ENCODE measurements around the gene ATP6V1D.
"Not testable (repeated sequence)": the region's sequence is repeated elsewhere in the genome, so short reads cannot be mapped to it uniquely, and the experiment has no call there.

The ATP6V1D gene

DNA sequence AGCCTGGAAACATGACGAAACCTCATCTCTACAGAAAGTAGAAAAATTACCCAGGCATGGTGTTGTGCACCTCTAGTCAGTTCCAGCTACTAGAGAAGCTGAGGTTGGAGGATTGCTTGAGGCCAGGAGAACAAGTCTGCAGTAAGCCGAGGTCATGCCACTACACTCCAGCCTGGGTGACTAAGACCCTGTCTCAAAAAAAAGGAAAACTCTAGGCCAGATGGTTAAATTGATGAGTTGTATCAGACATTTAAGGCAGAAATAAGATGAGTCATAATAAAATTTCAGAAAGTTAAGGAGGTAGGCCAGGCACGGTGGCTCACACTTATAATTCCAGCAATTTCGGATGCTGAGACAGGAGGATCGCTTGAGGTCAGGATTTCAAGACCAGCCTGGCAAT lies 11.2 kb upstream of the ATP6V1D start:
- no peaks in the 10 kb centered on the region for H3K27me3 ChIP-seq (ENCODE audit: control insufficient read depth, insufficient read depth, low read length)
- no peaks in the 10 kb centered on the region for H3K9me3 ChIP-seq (ENCODE audit: control insufficient read depth, insufficient read depth, low read depth, low read length)
- peaks cover 92% of the 10 kb centered on the region for H3K36me3 ChIP-seq (ENCODE audit: control insufficient read depth, insufficient read depth, low read length)
- H3K4me3 ChIP-seq (ENCODE audit: low read depth, low read length), result no peak overlapping the region
- no peaks in the 10 kb centered on the region for H3K4me1 ChIP-seq (ENCODE audit: control insufficient read depth, insufficient read depth, low read length)
- H3K27ac ChIP-seq (ENCODE audit: low read depth, low read length), result no peak overlapping the region
- H3K9ac ChIP-seq (ENCODE audit: low read length), result no peak overlapping the region

DNA sequence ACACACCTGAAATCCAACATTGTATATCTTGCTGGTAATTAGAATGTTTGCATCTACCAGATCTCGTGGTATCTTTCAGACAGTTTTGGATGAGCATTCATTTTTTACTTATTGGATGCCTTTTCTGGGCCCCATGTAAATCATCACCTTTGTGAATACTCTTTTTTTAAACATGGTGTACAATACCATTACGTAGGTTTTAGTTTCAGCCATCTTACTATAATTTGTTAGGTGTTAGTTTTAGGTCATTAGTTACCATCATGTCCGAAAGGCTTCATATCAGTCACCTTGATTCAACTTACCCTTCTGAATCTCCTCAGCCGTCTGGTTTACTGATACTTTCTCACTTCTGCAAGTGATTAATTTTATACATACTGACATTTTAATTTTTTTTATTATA lies 5.9 kb upstream of the ATP6V1D start:
- Histone ChIP-seq H3K27me3 (ENCODE audit: control insufficient read depth, insufficient read depth, low read length) (no peaks in the 10 kb centered on the region), H3K27ac (ENCODE audit: low read depth, low read length) (no peak overlapping the region), H3K9me3 (ENCODE audit: control insufficient read depth, insufficient read depth, low read depth, low read length) (no peaks in the 10 kb centered on the region), H3K4me1 (ENCODE audit: control insufficient read depth, insufficient read depth, low read length) (no peaks in the 10 kb centered on the region), H3K36me3 (ENCODE audit: control insufficient read depth, insufficient read depth, low read length) (peaks cover 75% of the 10 kb centered on the region), H3K4me3 (ENCODE audit: low read depth, low read length) (no peak overlapping the region), H3K9ac (ENCODE audit: low read length) (no peak overlapping the region)

DNA sequence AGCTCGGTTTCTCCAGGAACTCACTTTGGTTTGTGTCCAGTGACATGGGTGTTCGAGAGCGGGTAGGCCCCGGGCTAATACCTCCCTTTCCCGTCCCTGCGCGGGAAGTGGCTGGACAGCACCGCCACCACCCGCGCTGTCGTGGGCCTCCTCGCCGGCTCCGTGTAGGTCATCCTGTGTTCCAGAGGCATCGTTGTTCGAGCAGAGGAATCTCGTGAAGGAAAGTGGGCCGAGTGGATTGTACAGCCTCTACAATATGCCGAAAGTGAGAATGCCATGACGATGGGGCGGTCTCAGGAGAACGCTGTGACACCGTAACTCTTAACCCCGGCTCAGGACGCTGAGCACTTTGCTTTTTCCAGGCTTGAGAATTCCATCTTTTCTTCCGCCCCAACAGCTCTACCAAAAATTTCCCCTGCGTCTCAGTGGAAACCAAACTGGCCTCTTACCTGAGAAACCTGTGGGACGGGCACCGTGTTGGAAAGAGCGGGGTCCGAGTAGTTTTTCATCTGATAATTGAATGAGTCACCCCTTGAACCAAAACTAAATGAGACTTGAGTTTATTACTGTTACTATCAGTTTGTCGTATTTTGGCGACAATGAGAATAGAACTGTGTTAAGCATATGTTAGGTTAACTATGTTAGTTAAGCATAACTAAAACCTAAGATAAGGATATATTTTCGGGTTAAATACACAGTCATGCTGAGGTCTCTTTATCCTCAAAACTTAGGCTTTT lies 1.0 kb upstream of the ATP6V1D start:
- Histone ChIP-seq H3K9me3 (ENCODE audit: control insufficient read depth, insufficient read depth, low read depth, low read length) (no peaks in the 10 kb centered on the region), H3K27ac (ENCODE audit: low read depth, low read length) (peak overlapping the region; percentile 99; the same call in 1 of the 2 replicates), H3K36me3 (ENCODE audit: control insufficient read depth, insufficient read depth, low read length) (peaks cover 32% of the 10 kb centered on the region), H3K9ac (ENCODE audit: low read length) (peak overlapping the region; percentile 97), H3K4me1 (ENCODE audit: control insufficient read depth, insufficient read depth, low read length) (peaks cover 6% of the 10 kb centered on the region), H3K4me3 (ENCODE audit: low read depth, low read length) (peak overlapping the region; percentile 98), H3K27me3 (ENCODE audit: control insufficient read depth, insufficient read depth, low read length) (no peaks in the 10 kb centered on the region)

DNA sequence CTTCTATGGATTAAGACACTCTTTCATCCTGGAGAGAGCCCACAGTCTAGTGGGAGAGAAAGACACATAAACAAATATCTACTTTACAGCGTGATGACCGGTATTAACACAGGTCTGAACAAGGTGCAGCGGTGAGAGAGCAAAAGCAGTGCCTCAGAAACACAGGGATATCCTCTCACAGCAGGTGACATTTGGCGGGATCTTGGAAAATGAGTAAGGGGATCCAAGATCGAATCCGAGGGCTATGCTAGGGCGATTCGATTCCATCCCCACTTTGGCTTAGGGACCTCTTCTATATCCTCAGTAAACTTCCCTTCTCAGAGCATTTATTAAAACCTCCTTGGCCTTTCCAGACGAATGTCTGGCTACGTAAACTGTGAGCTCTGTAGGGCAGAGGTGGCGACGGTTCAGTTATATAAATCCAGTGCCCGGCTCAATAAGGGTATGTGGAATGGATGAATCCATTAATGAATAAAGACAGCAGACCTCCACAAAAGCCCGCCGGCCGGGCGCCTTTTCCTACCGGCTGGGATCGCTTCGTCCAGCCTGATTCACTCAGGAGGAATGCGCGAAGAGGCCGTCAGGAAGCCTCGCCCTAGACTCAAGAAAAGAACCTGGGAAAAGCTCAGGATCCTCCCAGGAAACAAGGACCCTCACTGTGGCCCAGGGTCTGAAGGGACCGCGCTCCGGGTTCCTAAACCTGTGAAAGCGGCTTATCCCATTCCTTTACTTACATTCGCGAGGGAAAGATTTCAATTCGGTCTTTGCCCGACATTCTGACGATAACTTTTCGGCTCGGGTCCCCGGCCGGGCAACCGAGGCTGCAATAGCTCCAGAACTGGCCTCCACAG lies 455 bp downstream of the ATP6V1D start:
- peak overlapping the region; percentile 97 for H3K9ac ChIP-seq (ENCODE audit: low read length)
- peak overlapping the region; percentile 98 for H3K4me3 ChIP-seq (ENCODE audit: low read depth, low read length)
- peaks cover 6% of the 10 kb centered on the region for H3K4me1 ChIP-seq (ENCODE audit: control insufficient read depth, insufficient read depth, low read length)
- peaks cover 17% of the 10 kb centered on the region; the same call in 1 of the 2 replicates for H3K36me3 ChIP-seq (ENCODE audit: control insufficient read depth, insufficient read depth, low read length)
- H3K27ac ChIP-seq (ENCODE audit: low read depth, low read length), result peak overlapping the region; percentile 90
- H3K9me3 ChIP-seq (ENCODE audit: control insufficient read depth, insufficient read depth, low read depth, low read length), result no peaks in the 10 kb centered on the region
- H3K27me3 ChIP-seq (ENCODE audit: control insufficient read depth, insufficient read depth, low read length), result no peaks in the 10 kb centered on the region

DNA sequence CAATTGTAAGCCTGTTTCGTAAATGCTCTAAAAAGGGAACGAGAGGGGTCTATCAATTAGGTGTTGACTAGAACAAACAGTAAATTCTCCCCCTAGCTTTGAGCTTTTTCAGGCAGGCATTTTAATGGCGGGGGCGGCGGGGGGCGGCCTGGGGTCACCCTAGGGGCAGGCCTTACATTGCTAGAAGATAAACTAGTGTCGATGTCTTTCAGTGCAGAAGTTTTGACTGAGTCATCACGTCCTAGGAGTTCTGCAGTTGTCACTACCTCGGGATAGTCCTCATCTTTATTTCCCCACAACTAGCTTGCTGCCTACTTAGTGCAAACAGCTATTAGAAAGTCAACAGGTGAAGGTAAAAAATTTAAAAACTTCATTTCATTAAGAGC lies 1.6 kb downstream of the ATP6V1D start:
- H3K36me3 ChIP-seq (ENCODE audit: control insufficient read depth, insufficient read depth, low read length), result peaks cover 13% of the 10 kb centered on the region
- no peak overlapping the region for H3K27ac ChIP-seq (ENCODE audit: low read depth, low read length)
- peak overlapping the region; percentile 25 for H3K9ac ChIP-seq (ENCODE audit: low read length)
- H3K4me1 ChIP-seq (ENCODE audit: control insufficient read depth, insufficient read depth, low read length), result peaks cover 6% of the 10 kb centered on the region
- H3K4me3 ChIP-seq (ENCODE audit: low read depth, low read length), result peak overlapping the region; percentile 98
- H3K27me3 ChIP-seq (ENCODE audit: control insufficient read depth, insufficient read depth, low read length), result no peaks in the 10 kb centered on the region
- no peaks in the 10 kb centered on the region for H3K9me3 ChIP-seq (ENCODE audit: control insufficient read depth, insufficient read depth, low read depth, low read length)

DNA sequence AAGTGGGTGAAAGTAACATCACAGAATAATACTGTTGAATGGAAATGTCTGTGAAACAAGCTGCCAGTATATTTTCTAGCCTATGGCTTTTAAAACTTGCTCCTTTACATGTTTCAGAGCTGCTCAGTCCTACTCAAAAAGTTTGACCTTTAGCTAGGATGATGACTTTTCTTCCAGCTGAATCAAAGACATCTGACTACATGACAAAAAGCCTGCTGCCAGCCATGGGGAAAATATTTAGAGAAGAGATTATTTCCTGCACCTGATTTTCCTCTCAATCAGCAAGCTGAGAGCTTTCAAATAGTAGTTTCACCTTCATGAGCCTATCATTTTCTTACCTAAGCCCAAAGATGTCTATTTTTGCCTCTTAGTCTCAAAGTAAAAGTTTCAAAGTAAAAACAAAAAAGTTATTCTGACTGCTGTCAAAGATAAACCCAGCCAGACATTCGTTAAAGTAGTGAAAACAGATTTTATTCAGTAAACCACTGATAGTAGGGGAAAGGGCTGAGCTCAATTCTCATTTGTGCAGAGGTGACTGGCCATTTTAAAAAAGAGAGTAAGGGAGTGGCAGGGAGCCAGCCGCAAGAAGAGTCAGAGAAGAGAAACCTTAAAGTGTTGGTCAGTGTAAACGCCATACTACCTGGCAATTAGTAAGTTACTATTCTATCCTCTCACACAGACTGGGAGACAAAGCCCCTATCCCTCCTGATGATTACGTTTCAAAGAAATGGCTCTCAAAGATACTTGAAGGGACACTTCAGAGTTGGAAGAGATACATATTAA lies 2.2 kb downstream of the ATP6V1D start:
- Histone ChIP-seq H3K4me1 (ENCODE audit: control insufficient read depth, insufficient read depth, low read length) (peaks cover 6% of the 10 kb centered on the region), H3K27me3 (ENCODE audit: control insufficient read depth, insufficient read depth, low read length) (no peaks in the 10 kb centered on the region), H3K4me3 (ENCODE audit: low read depth, low read length) (peak overlapping the region; percentile 98), H3K27ac (ENCODE audit: low read depth, low read length) (no peak overlapping the region), H3K9me3 (ENCODE audit: control insufficient read depth, insufficient read depth, low read depth, low read length) (no peaks in the 10 kb centered on the region), H3K36me3 (ENCODE audit: control insufficient read depth, insufficient read depth, low read length) (peaks cover 12% of the 10 kb centered on the region), H3K9ac (ENCODE audit: low read length) (peak overlapping the region; percentile 25)

DNA sequence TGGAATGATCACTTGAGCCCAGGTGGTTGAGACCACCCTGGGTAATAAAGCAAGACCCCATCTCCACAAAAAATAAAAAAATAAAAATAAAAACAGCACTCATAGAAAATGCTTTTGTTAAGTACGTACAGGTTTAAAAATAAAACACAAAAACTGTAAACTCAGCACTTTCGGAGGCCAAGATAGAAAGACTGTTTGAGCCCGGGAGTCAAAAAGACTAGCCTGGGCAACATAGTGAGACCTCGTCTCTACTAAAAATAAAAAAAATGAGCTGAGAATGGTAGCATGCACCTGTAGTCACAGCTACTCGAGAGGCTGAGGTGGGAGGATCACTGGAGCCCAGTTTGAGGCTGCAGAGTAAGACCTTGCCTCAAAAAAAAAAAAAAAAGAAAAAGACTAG lies 7.5 kb downstream of the ATP6V1D start:
- Histone ChIP-seq H3K27ac (ENCODE audit: low read depth, low read length) (no peak overlapping the region), H3K4me3 (ENCODE audit: low read depth, low read length) (no peak overlapping the region), H3K36me3 (ENCODE audit: control insufficient read depth, insufficient read depth, low read length) (peaks cover 45% of the 10 kb centered on the region), H3K4me1 (ENCODE audit: control insufficient read depth, insufficient read depth, low read length) (no peaks in the 10 kb centered on the region), H3K9me3 (ENCODE audit: control insufficient read depth, insufficient read depth, low read depth, low read length) (no peaks in the 10 kb centered on the region), H3K9ac (ENCODE audit: low read length) (no peak overlapping the region), H3K27me3 (ENCODE audit: control insufficient read depth, insufficient read depth, low read length) (no peaks in the 10 kb centered on the region)

DNA sequence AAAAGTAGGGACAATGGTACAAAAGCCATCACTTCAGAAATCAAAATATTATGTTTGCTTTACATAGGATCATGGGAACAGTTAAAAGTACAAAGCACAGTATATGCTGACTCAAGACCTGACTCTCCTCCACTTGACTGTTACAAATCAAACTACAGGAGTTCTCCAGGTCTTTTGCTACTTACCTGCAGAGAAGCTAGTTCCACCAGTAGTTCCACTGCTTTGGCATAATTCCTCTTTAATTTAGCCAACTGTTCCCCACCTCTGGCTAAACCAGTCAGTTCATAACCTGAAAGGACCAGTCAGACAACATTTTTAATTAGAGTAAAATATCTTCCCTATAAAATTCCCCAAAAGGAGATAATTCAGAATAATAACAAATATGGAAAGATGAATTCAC lies 14.0 kb downstream of the ATP6V1D start:
- H3K36me3 ChIP-seq (ENCODE audit: control insufficient read depth, insufficient read depth, low read length), result peaks cover 74% of the 10 kb centered on the region

DNA sequence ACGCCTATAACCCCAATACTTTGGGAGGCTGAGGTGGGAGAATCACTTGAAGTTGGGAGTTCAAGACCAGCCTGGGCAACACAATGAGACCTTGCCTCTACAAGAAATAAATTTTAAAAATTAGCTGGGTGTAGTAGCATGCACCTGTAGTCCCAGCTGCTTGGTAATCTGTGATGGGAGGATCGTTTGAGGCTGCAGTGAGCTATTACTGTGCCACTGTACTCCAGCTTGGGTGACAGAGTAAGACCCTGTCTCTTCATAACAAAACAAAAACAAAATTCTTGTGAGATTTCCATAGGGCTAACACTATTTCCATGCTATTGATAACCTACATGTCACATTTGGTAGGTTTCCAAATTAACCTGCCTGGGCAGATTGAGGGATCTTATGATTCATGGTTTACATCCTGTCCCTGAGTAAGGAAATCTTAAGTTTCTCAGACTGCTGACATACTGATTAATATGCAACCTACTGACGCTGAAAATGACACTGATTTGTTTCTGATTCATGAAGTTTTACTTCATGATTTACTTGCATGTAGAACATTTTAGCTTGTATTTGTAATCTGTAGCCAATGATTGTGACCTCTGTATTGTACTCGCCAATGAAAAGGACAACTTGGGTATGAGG lies 15.9 kb downstream of the ATP6V1D start:
- no peaks in the 10 kb centered on the region for H3K9me3 ChIP-seq (ENCODE audit: control insufficient read depth, insufficient read depth, low read depth, low read length)
- H3K4me3 ChIP-seq (ENCODE audit: low read depth, low read length), result no peak overlapping the region
- H3K9ac ChIP-seq (ENCODE audit: low read length), result no peak overlapping the region
- no peaks in the 10 kb centered on the region for H3K4me1 ChIP-seq (ENCODE audit: control insufficient read depth, insufficient read depth, low read length)
- no peaks in the 10 kb centered on the region for H3K27me3 ChIP-seq (ENCODE audit: control insufficient read depth, insufficient read depth, low read length)
- peaks cover 74% of the 10 kb centered on the region for H3K36me3 ChIP-seq (ENCODE audit: control insufficient read depth, insufficient read depth, low read length)
- H3K27ac ChIP-seq (ENCODE audit: low read depth, low read length), result no peak overlapping the region

More for the DNA sequence above, 14.0 kb downstream of the ATP6V1D start:
- no peak overlapping the region for H3K4me3 ChIP-seq (ENCODE audit: low read depth, low read length)
- no peaks in the 10 kb centered on the region for H3K4me1 ChIP-seq (ENCODE audit: control insufficient read depth, insufficient read depth, low read length)
- H3K27ac ChIP-seq (ENCODE audit: low read depth, low read length), result no peak overlapping the region
- no peaks in the 10 kb centered on the region for H3K9me3 ChIP-seq (ENCODE audit: control insufficient read depth, insufficient read depth, low read depth, low read length)
- H3K27me3 ChIP-seq (ENCODE audit: control insufficient read depth, insufficient read depth, low read length), result no peaks in the 10 kb centered on the region
- H3K9ac ChIP-seq (ENCODE audit: low read length), result no peak overlapping the region

DNA sequence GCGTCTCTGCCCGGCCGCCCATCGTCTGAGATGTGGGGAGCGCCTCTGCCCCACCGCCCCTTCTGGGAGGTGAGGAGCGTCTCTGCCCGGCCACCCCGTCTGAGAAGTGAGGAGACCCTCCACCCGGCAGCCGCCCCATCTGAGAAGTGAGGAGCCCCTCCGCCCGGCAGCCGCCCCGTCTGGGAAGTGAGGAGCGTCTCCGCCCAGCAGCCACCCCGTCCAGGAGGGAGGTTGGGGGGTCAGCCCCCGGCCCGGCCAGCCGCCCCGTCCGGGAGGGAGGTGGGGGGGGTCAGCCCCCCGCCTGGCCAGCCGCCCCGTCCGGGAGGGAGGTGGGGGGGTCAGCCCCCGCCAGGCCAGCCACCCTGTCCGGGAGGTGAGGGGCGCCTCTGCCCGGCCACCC lies 18.4 kb downstream of the ATP6V1D start:
- not testable (repeated sequence) for H3K9ac ChIP-seq (ENCODE audit: low read length); H3K27ac ChIP-seq (ENCODE audit: low read depth, low read length); H3K4me1 ChIP-seq (ENCODE audit: control insufficient read depth, insufficient read depth, low read length); H3K4me3 ChIP-seq (ENCODE audit: low read depth, low read length); H3K27me3 ChIP-seq (ENCODE audit: control insufficient read depth, insufficient read depth, low read length); H3K9me3 ChIP-seq (ENCODE audit: control insufficient read depth, insufficient read depth, low read depth, low read length)
- H3K36me3 ChIP-seq (ENCODE audit: control insufficient read depth, insufficient read depth, low read length), result peaks cover 80% of the 10 kb centered on the region

All from HUES6 (cell line).